ENCODE data around the gene SKI. TPM values are rescaled to one million over a fixed set of nuclear protein-coding genes. Genes with fewer than 3 reads are reported as not detected.

SKI gene
- total and polyA plus RNA-seq, 2 of the 8 experiments (the other 6 are each of a cell fraction or from before 2014, with no cell fraction given), result 8.3 to 87.6 TPM

GRCh38 chr1:2179283-2180013 lies 48.7 kb upstream of the SKI start:
- no peak overlapping the region for H3K9ac ChIP-seq (replicated peaks in 1 of 4; ENCODE audit: extremely low read depth in 1 of 4, low read depth in 3 of 4, low read length in 3 of 4)
- no peak overlapping the region for H3K27ac ChIP-seq (ENCODE audit: low read depth, low read length)
- H2BK5ac ChIP-seq (ENCODE audit: low read depth, low read length), result no peak overlapping the region; the same call in 1 of the 2 replicates
- H2AK5ac ChIP-seq (ENCODE audit: low read depth, low read length), result no peak overlapping the region
- no peak overlapping the region for H2AFZ ChIP-seq (ENCODE audit: low read length)
- H4K5ac ChIP-seq (ENCODE audit: insufficient read length, low read depth, low read length), result no peak overlapping the region
- peaks cover 0 to 7% of the 10 kb centered on the region in 2 experiments for H4K20me1 ChIP-seq (replicated peaks in 1 of 2; ENCODE audit: control insufficient read depth in 1 of 2, insufficient read depth in 2 of 2, low read length in 2 of 2)
- WGBS, 2 experiments (ENCODE audit: extremely low coverage in 1 of 2, insufficient coverage in 1 of 2, insufficient read length in 1 of 2, insufficient replicate concordance in 2 of 2, low coverage in 1 of 2, low lambda C conversion rate in 2 of 2, missing lambda C conversion rate in 1 of 2), result 90% methylated on average over 28 of the region's 28 CpGs; no CpG with 5 or more reads in 1 of the 2 experiments
- H3K4me1 ChIP-seq (replicated peaks in 1 of 4; ENCODE audit: control insufficient read depth in 3 of 4, insufficient read depth in 4 of 4, low read length in 3 of 4), result no peaks in the 10 kb centered on the region; a peak in 2 of 7 replicates
- no peak overlapping the region for H3K56ac ChIP-seq (replicated peaks; ENCODE audit: insufficient read length, low read depth, low read length)
- H4K8ac ChIP-seq (ENCODE audit: extremely low read depth, insufficient read depth, low read length), result no peak overlapping the region
- no peak overlapping the region for H2BK20ac ChIP-seq (ENCODE audit: low read length)
- H3K14ac ChIP-seq (ENCODE audit: insufficient read length), result no peak overlapping the region
- H3K23me2 ChIP-seq (ENCODE audit: low read depth, low read length), result peaks cover 2% of the 10 kb centered on the region; the same call in 1 of the 2 replicates
- H3K4me3 ChIP-seq (ENCODE audit: extremely low read depth in 1 of 4, insufficient read depth in 2 of 4, low read depth in 3 of 4, low read length in 4 of 4), result no peak overlapping the region
- no peaks in the 10 kb centered on the region for H3K79me1 ChIP-seq (ENCODE audit: low read depth, low read length)
- POLR2A ChIA-PET (ENCODE audit: partially characterized antibody), result interaction anchor here (1.1 kb wide), 2 partner anchors 8 to 9 kb away, joined by 3 to 5 read pairs; no protein-coding TSS in a partner anchor
- no peak overlapping the region for H4K91ac ChIP-seq (replicated peaks; ENCODE audit: insufficient read length, low read length)
- H2BK12ac ChIP-seq (ENCODE audit: low read depth, low read length), result no peak overlapping the region
- no peak overlapping the region for H2BK120ac ChIP-seq (replicated peaks; ENCODE audit: low read depth, low read length)
- H3K4me2 ChIP-seq (ENCODE audit: insufficient read depth in 1 of 2, low read depth in 2 of 2, low read length in 2 of 2), result no peak overlapping the region
- no peak for DNase-seq (ENCODE audit: low read depth in 1 of 2, low spot score in 2 of 2)
- TF ChIP-seq SRF (IDR thresholded peaks at IDR 0.05; ENCODE audit: low read depth, low read length) (no peak), BACH1 (IDR thresholded peaks at IDR 0.05; ENCODE audit: low read length) (no peak), KDM5A (IDR thresholded peaks at IDR 0.05; ENCODE audit: low read length) (no peak), CREB1 (IDR thresholded peaks at IDR 0.05) (no peak), RAD21 (IDR thresholded peaks at IDR 0.05 in 1 of 2, conservative IDR thresholded peaks at IDR 0.05 in 1 of 2; ENCODE audit: low read depth in 2 of 2, low read length in 2 of 2) (no peak), CEBPB (IDR thresholded peaks at IDR 0.05; ENCODE audit: low read depth, low read length) (no peak), NANOG (IDR thresholded peaks at IDR 0.05; ENCODE audit: insufficient read depth, low read depth, low read length, poor library complexity, severe bottlenecking) (no peak)
- TF ChIP-seq, protein P1, sequence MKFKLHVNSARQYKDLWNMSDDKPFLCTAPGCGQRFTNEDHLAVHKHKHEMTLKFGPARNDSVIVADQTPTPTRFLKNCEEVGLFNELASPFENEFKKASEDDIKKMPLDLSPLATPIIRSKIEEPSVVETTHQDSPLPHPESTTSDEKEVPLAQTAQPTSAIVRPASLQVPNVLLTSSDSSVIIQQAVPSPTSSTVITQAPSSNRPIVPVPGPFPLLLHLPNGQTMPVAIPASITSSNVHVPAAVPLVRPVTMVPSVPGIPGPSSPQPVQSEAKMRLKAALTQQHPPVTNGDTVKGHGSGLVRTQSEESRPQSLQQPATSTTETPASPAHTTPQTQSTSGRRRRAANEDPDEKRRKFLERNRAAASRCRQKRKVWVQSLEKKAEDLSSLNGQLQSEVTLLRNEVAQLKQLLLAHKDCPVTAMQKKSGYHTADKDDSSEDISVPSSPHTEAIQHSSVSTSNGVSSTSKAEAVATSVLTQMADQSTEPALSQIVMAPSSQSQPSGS (IDR thresholded peaks at IDR 0.05; ENCODE audit: low read length), result no peak
- TF ChIP-seq, protein P2, sequence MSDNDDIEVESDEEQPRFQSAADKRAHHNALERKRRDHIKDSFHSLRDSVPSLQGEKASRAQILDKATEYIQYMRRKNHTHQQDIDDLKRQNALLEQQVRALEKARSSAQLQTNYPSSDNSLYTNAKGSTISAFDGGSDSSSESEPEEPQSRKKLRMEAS (IDR thresholded peaks at IDR 0.05), result no peak
- no peak overlapping the region for H3K23ac ChIP-seq (ENCODE audit: insufficient read length)
- no peak overlapping the region for H3K18ac ChIP-seq (ENCODE audit: extremely low read depth, low read length)
- no peak overlapping the region for H2BK15ac ChIP-seq (ENCODE audit: low read length)
- no peak for FAIRE-seq
- no peaks in the 10 kb centered on the region for H3K9me3 ChIP-seq (ENCODE audit: insufficient read depth in 2 of 2, low read depth in 1 of 2, low read length in 1 of 2)
- H3K27me3 ChIP-seq (replicated peaks in 1 of 4; ENCODE audit: control insufficient read depth in 3 of 4, extremely low read depth in 1 of 4, insufficient read depth in 3 of 4, low read length in 3 of 4), result no peaks in the 10 kb centered on the region
- no peaks in the 10 kb centered on the region for H3K79me2 ChIP-seq (ENCODE audit: control insufficient read depth in 1 of 2, insufficient read depth in 2 of 2, low read length in 2 of 2)
- no peak overlapping the region for H3K4ac ChIP-seq (replicated peaks; ENCODE audit: insufficient read length, low read depth, low read length)
- peaks cover 0 to 9% (median 4%) of the 10 kb centered on the region in 4 experiments; a peak in 5 of 8 replicates for H3K36me3 ChIP-seq (ENCODE audit: control insufficient read depth in 2 of 4, insufficient read depth in 4 of 4, low read length in 3 of 4)
- CTCF ChIA-PET (ENCODE audit: partially characterized antibody), result interaction anchor here (0.8 to 1.0 kb wide), 2 partner anchors 9 to 178 kb away, joined by 3 read pairs; no protein-coding TSS in a partner anchor

Measured in H1 (cell line).